Forelimb muscle (tissue), 1 donor: ENCODE data around the gene ACSF3. TPM values are rescaled to one million over a fixed set of nuclear protein-coding genes. Genes with fewer than 3 reads are reported as not detected.
"Not testable (repeated sequence)": the region's sequence is repeated elsewhere in the genome, so short reads cannot be mapped to it uniquely, and the experiment has no call there.

Source experiments
- DNase-seq: peaks from one replicate; pipeline ENCODE4 v3.0.0-alpha.2; 2013; ENCODE audit warnings: low read depth
- polyA plus RNA-seq: library from polyadenylated mRNA; unstranded; fragments of 120-200 nt; gene quantifications from one replicate; pipeline ENCODE4 v1.2.1, GENCODE V29; 2013; ENCODE audit not compliant: insufficient read length

The ACSF3 gene
- polyA plus RNA-seq, 1 donor: 15.1 TPM

- DNase-seq: no peak
Observed at GRCh38 chr16:89073346-89074071, 20.1 kb upstream of the ACSF3 start.

GRCh38 chr16:89074072-89074674, 19.5 kb upstream of the ACSF3 start:
- DNase-seq: not testable (repeated sequence)

- no peak for DNase-seq
Observed at GRCh38 chr16:89074803-89075688, 18.6 kb upstream of the ACSF3 start.

GRCh38 chr16:89076159-89076558, 17.5 kb upstream of the ACSF3 start:
- no peak for DNase-seq

- DNase-seq: no peak
Observed at GRCh38 chr16:89077076-89077475, 16.6 kb upstream of the ACSF3 start.

- DNase-seq: no peak
Observed at GRCh38 chr16:89078172-89078571, 15.5 kb upstream of the ACSF3 start.

GRCh38 chr16:89079434-89079980, 14.1 kb upstream of the ACSF3 start:
- DNase-seq: no peak

- DNase-seq: no peak
Observed at GRCh38 chr16:89080196-89080853, 13.3 kb upstream of the ACSF3 start.

- no peak for DNase-seq
Observed at GRCh38 chr16:89081556-89081955, 12.1 kb upstream of the ACSF3 start.

- DNase-seq: no peak
Observed at GRCh38 chr16:89084411-89084810, 9.2 kb upstream of the ACSF3 start.

- DNase-seq: no peak
Observed at GRCh38 chr16:89084814-89085612, 8.6 kb upstream of the ACSF3 start.

- no peak for DNase-seq
Observed at GRCh38 chr16:89085755-89086154, 7.9 kb upstream of the ACSF3 start.

- DNase-seq: no peak
Observed at GRCh38 chr16:89087922-89088497, 5.6 kb upstream of the ACSF3 start.

- no peak for DNase-seq
Observed at GRCh38 chr16:89089120-89089519, 4.5 kb upstream of the ACSF3 start.

GRCh38 chr16:89090182-89090630, 3.4 kb upstream of the ACSF3 start:
- no peak for DNase-seq

- DNase-seq: no peak
Observed at GRCh38 chr16:89090669-89091426, 2.8 kb upstream of the ACSF3 start.

GRCh38 chr16:89092013-89092412, 1.6 kb upstream of the ACSF3 start:
- no peak for DNase-seq

- DNase-seq: not testable (repeated sequence)
Observed at GRCh38 chr16:89093252-89093601, 425 bp upstream of the ACSF3 start.

GRCh38 chr16:89094252-89094879, 714 bp downstream of the ACSF3 start:
- DNase-seq: no peak
